MM.1S (cell line): ENCODE results near the gene ADAMTSL1.

Experiments
- DNase-seq: peaks from one replicate; pipeline ENCODE4 v3.0.0-alpha.2; 2015
- H2AFZ ChIP-seq: fragments of 300-600 bp; sonication (generic); 2 replicates; pipeline ENCODE4 v1.6.0; 2016; ENCODE audit warnings: antibody characterized with exemption, low read length
- H3F3A ChIP-seq: fragments of 300-600 bp; sonication (generic); 2 replicates; pipeline ENCODE4 v1.6.1; 2016; ENCODE audit warnings: mild to moderate bottlenecking, antibody characterized with exemption, low read length, moderate library complexity, mixed read lengths; ENCODE audit not compliant: insufficient read depth
- H3K27ac ChIP-seq: fragments of 300-600 bp; sonication (generic); 2 replicates; pipeline ENCODE4 v1.5.1; 2016; ENCODE audit warnings: mild to moderate bottlenecking, low read length
- H3K27me3 ChIP-seq: fragments of 300-600 bp; sonication (generic); replicated peaks from 2 replicates; pipeline ENCODE4 v1.6.0; 2016; ENCODE audit warnings: low read length; ENCODE audit not compliant: insufficient read depth
- H3K36me3 ChIP-seq: fragments of 300-600 bp; sonication (generic); replicated peaks from 2 replicates; pipeline ENCODE4 v1.6.1; 2016; ENCODE audit warnings: mild to moderate bottlenecking, low read length, mixed read lengths; ENCODE audit not compliant: insufficient read depth
- H3K4me1 ChIP-seq: fragments of 300-600 bp; sonication (generic); 2 replicates; pipeline ENCODE4 v1.6.1; 2016; ENCODE audit warnings: low read length, mixed read lengths
- H3K4me2 ChIP-seq: fragments of 300-600 bp; sonication (generic); 2 replicates; pipeline ENCODE4 v1.6.0; 2016; ENCODE audit warnings: low read depth, low read length
- H3K4me3 ChIP-seq: fragments of 300-600 bp; sonication (generic); 2 replicates; pipeline ENCODE4 v1.5.1; 2016; ENCODE audit warnings: low read length, mixed read lengths
- H3K79me2 ChIP-seq: fragments of 300-600 bp; sonication (generic); 2 replicates; pipeline ENCODE4 v1.6.1; 2016; ENCODE audit warnings: mixed run types, low read length, mixed read lengths
- H3K9ac ChIP-seq: fragments of 300-600 bp; sonication (generic); 2 replicates; pipeline ENCODE4 v1.6.1; 2016; ENCODE audit warnings: low read length, mixed read lengths
- H3K9me2 ChIP-seq: fragments of 300-600 bp; sonication (generic); replicated peaks from 2 replicates; pipeline ENCODE4 v1.6.1; 2016; ENCODE audit warnings: mild to moderate bottlenecking, low read length, mixed read lengths; ENCODE audit not compliant: insufficient read depth
- H3K9me3 ChIP-seq: fragments of 300-600 bp; sonication (generic); replicated peaks from 2 replicates; pipeline ENCODE4 v1.6.1; 2016; ENCODE audit warnings: mild to moderate bottlenecking, low read length, mixed read lengths; ENCODE audit not compliant: insufficient read depth
- H4K20me1 ChIP-seq: fragments of 300-600 bp; sonication (generic); 2 replicates; pipeline ENCODE4 v1.6.1; 2016; ENCODE audit warnings: mild to moderate bottlenecking, low read length, moderate library complexity, mixed read lengths; ENCODE audit not compliant: insufficient read depth
- EZH2 ChIP-seq: fragments of 300-600 bp; sonication (generic); optimal IDR thresholded peaks from 2 replicates; pipeline ENCODE3; 2017; ENCODE audit warnings: low read depth, mild to moderate bottlenecking, antibody characterized with exemption, low read length, mixed read lengths
- EZH2phosphoT487 ChIP-seq: fragments of 300-600 bp; sonication (generic); IDR thresholded peaks from 2 replicates; pipeline ENCODE4 v1.6.1; 2018; ENCODE audit warnings: antibody characterized with exemption, low read length
- TF ChIP-seq, protein P1 (sequence below): fragments of 300-600 bp; sonication (generic); IDR thresholded peaks from 2 replicates; pipeline ENCODE4 v1.5.1; 2016; ENCODE audit warnings: antibody characterized with exemption, low read length, mixed read lengths

The ADAMTSL1 gene

DNA sequence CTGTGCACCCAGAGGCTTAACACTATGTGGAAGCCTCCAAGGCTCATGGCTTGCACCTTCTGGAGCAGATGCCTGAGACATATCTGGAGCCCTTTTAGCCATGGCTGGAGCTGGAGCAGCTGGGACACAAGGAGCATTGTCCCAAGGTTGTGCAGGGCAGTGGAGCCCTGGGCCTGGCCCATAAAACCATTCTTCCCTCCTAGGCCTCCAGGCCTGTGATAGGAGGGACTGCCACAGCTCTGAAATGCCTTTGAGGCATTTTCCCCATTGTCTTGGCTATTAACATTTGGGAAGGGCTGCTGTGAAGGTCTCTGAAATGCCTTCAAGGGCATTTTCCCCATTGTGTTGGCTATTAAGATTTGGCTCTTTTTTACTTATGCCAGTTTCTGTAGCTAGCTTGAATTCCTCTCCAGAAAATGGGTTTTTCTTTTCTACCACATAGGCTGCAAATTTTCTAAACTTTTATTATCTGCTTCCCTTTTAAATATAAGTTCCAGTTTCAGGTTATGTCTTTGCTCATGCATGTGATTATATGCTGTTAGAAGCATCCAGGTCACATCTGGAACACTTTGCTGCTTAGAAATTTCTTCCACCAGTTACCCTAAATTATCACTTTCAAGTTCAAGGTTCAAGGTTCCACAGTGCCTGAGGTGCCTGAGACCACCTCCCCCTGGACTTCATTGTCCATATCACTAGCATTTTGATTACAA, 221.2 kb downstream of the ADAMTSL1 start:
- no peaks in the 10 kb centered on the region for H3K9me2 ChIP-seq
- no peak overlapping the region for H3K4me2 ChIP-seq
- H3K36me3 ChIP-seq = no peaks in the 10 kb centered on the region

DNA sequence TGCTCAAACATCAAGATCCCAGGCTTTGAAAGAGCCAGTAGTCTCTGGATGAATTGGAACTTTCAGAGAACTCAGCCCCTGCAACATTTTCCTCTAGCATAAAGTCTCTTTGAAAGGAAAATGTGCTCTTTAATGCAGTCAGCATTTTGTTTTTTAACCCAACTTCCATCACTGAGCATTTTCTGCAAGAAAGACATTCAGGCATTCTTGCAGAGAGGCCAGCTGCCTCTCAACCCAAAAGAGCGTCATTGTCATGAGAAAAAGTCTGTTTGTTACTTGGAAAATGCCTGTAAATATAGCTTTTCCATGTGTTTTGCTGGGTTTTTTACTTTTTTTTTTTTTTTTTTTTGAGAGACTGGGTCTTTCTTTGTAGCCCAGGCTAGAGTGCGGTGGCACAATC, 225.0 kb downstream of the ADAMTSL1 start:
- H3K9ac ChIP-seq = no peak overlapping the region
- no peaks in the 10 kb centered on the region for H3K9me2 ChIP-seq
- H2AFZ ChIP-seq = no peak overlapping the region
- no peak for DNase-seq
- H3K79me2 ChIP-seq = no peaks in the 10 kb centered on the region
- H3K27me3 ChIP-seq = no peaks in the 10 kb centered on the region
- H3K4me3 ChIP-seq = no peak overlapping the region
- no peak overlapping the region for H3K4me2 ChIP-seq
- no peaks in the 10 kb centered on the region for H3F3A ChIP-seq
- no peaks in the 10 kb centered on the region for H3K36me3 ChIP-seq
- no peaks in the 10 kb centered on the region for H4K20me1 ChIP-seq
- H3K4me1 ChIP-seq = no peaks in the 10 kb centered on the region
- H3K27ac ChIP-seq = no peak overlapping the region
- TF ChIP-seq EZH2phosphoT487 (no peak), EZH2 (no peak)
- TF ChIP-seq, protein P1, sequence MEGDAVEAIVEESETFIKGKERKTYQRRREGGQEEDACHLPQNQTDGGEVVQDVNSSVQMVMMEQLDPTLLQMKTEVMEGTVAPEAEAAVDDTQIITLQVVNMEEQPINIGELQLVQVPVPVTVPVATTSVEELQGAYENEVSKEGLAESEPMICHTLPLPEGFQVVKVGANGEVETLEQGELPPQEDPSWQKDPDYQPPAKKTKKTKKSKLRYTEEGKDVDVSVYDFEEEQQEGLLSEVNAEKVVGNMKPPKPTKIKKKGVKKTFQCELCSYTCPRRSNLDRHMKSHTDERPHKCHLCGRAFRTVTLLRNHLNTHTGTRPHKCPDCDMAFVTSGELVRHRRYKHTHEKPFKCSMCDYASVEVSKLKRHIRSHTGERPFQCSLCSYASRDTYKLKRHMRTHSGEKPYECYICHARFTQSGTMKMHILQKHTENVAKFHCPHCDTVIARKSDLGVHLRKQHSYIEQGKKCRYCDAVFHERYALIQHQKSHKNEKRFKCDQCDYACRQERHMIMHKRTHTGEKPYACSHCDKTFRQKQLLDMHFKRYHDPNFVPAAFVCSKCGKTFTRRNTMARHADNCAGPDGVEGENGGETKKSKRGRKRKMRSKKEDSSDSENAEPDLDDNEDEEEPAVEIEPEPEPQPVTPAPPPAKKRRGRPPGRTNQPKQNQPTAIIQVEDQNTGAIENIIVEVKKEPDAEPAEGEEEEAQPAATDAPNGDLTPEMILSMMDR = no peak
- no peaks in the 10 kb centered on the region for H3K9me3 ChIP-seq

More for the DNA sequence above, 221.2 kb downstream of the ADAMTSL1 start:
- Histone ChIP-seq H3K9me3 (no peaks in the 10 kb centered on the region), H3K27ac (no peak overlapping the region), H3F3A (no peaks in the 10 kb centered on the region), H3K4me1 (no peaks in the 10 kb centered on the region), H4K20me1 (no peaks in the 10 kb centered on the region), H2AFZ (no peak overlapping the region), H3K9ac (no peak overlapping the region), H3K79me2 (no peaks in the 10 kb centered on the region), H3K4me3 (no peak overlapping the region), H3K27me3 (no peaks in the 10 kb centered on the region)
- TF ChIP-seq EZH2phosphoT487 (no peak), EZH2 (no peak)
- TF ChIP-seq, protein P1 = no peak
- no peak for DNase-seq

DNA sequence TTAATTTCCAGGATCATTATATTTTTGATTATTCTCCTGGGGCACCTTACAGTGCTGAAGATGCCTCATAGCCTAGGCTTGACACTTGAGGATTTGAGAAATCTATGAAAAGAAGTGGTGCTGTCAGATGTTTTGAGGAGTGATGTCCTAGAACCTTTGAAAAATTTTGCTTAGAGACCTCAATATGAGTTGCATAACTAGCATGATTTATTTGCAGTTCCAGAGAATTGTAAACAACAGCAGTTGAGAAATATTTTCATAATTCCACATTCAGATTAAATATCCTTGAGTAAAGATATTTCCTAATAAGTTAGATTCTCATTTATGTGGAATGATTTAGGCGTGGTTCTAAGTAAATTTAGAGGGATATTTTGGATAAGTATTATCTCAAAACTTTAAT, 225.8 kb downstream of the ADAMTSL1 start:
- no peaks in the 10 kb centered on the region for H3F3A ChIP-seq
- no peaks in the 10 kb centered on the region for H3K4me1 ChIP-seq
- no peak for TF ChIP-seq EZH2
- no peak for TF ChIP-seq EZH2phosphoT487
- TF ChIP-seq, protein P1 = no peak
- H2AFZ ChIP-seq = no peak overlapping the region
- no peak overlapping the region for H3K27ac ChIP-seq
- no peak overlapping the region for H3K4me2 ChIP-seq
- no peaks in the 10 kb centered on the region for H3K9me3 ChIP-seq
- H3K9ac ChIP-seq = no peak overlapping the region
- no peaks in the 10 kb centered on the region for H3K9me2 ChIP-seq
- H3K4me3 ChIP-seq = no peak overlapping the region
- H3K36me3 ChIP-seq = no peaks in the 10 kb centered on the region
- H4K20me1 ChIP-seq = no peaks in the 10 kb centered on the region
- no peak for DNase-seq
- no peaks in the 10 kb centered on the region for H3K79me2 ChIP-seq
- H3K27me3 ChIP-seq = no peaks in the 10 kb centered on the region
